ENCODE results near the gene MOB3B. TPM values are rescaled to one million over a fixed set of nuclear protein-coding genes. Genes with fewer than 3 reads are reported as not detected.

MOB3B gene
- polyA plus RNA-seq, 2 of the 4 experiments (the other 2 are of a cell fraction) = 6.0 to 6.4 TPM

- ATAC-seq (no peak), DNase-seq (ENCODE audit: low read depth in 1 of 2, low spot score in 1 of 2) (no peak), FAIRE-seq (no peak)
- Histone ChIP-seq H3K4me2 (no peak overlapping the region), H3K9me3 (no peaks in the 10 kb centered on the region), H3K4me1 (0 out of 3 replicates have a peak, but pooled peaks cover 5% of the 10 kb centered on the region), H3K4me3 (no peak overlapping the region), H3K27ac (no peak overlapping the region)
- no peak for TF ChIP-seq HDAC2 (IDR thresholded peaks at IDR 0.05)
- WGBS (ENCODE audit: missing lambda C conversion rate) = 53% methylated on average over 1 of the region's 1 CpG
- ChIA-PET POLR2A (no interaction called here), CTCF (interaction anchor here (1.6 kb wide), 1 partner anchor 29 kb away, joined by 6 read pairs; no protein-coding TSS in a partner anchor)
These were observed 225.1 kb downstream of the MOB3B start for GRCh38 chr9:27304521-27304920.

GRCh38 chr9:27303219-27303618 is 226.4 kb downstream of the MOB3B start:
- TF ChIP-seq ESRRA (IDR thresholded peaks at IDR 0.05; ENCODE audit: borderline replicate concordance, low read length) (no peak), HES2 (IDR thresholded peaks at IDR 0.05) (no peak), CHD2 (IDR thresholded peaks at IDR 0.05; ENCODE audit: low read length, partially characterized antibody) (no peak), CTCF (IDR thresholded peaks at IDR 0.05) (no peak), POLR2AphosphoS2 (conservative IDR thresholded peaks at IDR 0.05; ENCODE audit: low read length) (no peak), MYC (IDR thresholded peaks at IDR 0.05; ENCODE audit: borderline replicate concordance, low read length) (no peak)
- ChIA-PET CTCF (interaction anchor here (1.1 kb wide), 1 partner anchor 245 kb away, joined by 3 read pairs; no protein-coding TSS in a partner anchor), POLR2A (no interaction called here)
- ATAC-seq (peak; percentile 54 to 68; a peak in 4 of 6 replicates), FAIRE-seq (no peak), DNase-seq (ENCODE audit: low read depth in 1 of 2, low spot score in 1 of 2) (peak; percentile 5 to 24)
- Histone ChIP-seq H3K4me2 (0 out of 3 replicates have a peak overlapping the region, but pooled peaks have one; percentile 28), H3K4me3 (no peak overlapping the region), H3K9me3 (no peaks in the 10 kb centered on the region), H3K27ac (no peak overlapping the region), H3K4me1 (0 out of 3 replicates have a peak, but pooled peaks cover 5% of the 10 kb centered on the region)
- 25% methylated on average over 6 of the region's 6 CpGs for WGBS (ENCODE audit: missing lambda C conversion rate)

- TF ChIP-seq ATOH8 (CRISPR knock-in tag; IDR thresholded peaks at IDR 0.05; ENCODE audit: low read depth) = no peak
- POLR2A ChIA-PET = no interaction called here
- CTCF ChIA-PET = no interaction called here
- H3K4me2 ChIP-seq = no peak within 1 kb of the TSS
- FAIRE-seq (no peak), ATAC-seq (no peak), DNase-seq (ENCODE audit: low read depth in 1 of 2, low spot score in 1 of 2) (no peak)
- no peak within 1 kb of the TSS for H3K27ac ChIP-seq
- H3K4me3 ChIP-seq = no peak within 1 kb of the TSS
- WGBS (ENCODE audit: missing lambda C conversion rate) = 41% methylated on average over 7 of the region's 7 CpGs
- H3K9me3 ChIP-seq = no peaks in the 10 kb centered on the region
- H3K4me1 ChIP-seq = no peaks in the 10 kb centered on the region
These were observed 232.6 kb downstream of the MOB3B start, which contains the start of gene EQTN for GRCh38 chr9:27297050-27297449. EQTN (minus strand) TSS chr9:27297150; CDS start chr9:27297055, 95 bp downstream.

GRCh38 chr9:27293996-27294395 is 235.6 kb downstream of the MOB3B start:
- H3K27ac ChIP-seq = no peak overlapping the region
- H3K9me3 ChIP-seq = no peaks in the 10 kb centered on the region
- TF ChIP-seq HOXB13 (CRISPR knock-in tag; IDR thresholded peaks at IDR 0.05; ENCODE audit: low read depth) (no peak), EP300 (IDR thresholded peaks at IDR 0.05) (no peak), TP53 (CRISPR knock-in tag; IDR thresholded peaks at IDR 0.05) (no peak), ATOH8 (CRISPR knock-in tag; IDR thresholded peaks at IDR 0.05; ENCODE audit: low read depth) (no peak), JUN (IDR thresholded peaks at IDR 0.05) (no peak), MAX (IDR thresholded peaks at IDR 0.05) (no peak)
- ChIA-PET POLR2A (no interaction called here), CTCF (interaction anchor here (0.6 to 1.8 kb wide), 5 partner anchors 13 to 255 kb away, joined by 3 to 4 read pairs (median 3); no protein-coding TSS in a partner anchor)
- H3K4me3 ChIP-seq = no peak overlapping the region
- ATAC-seq (no peak), FAIRE-seq (peak; percentile 51), DNase-seq (ENCODE audit: low read depth in 1 of 2, low spot score in 1 of 2) (no peak)
- H3K4me1 ChIP-seq = no peaks in the 10 kb centered on the region
- H3K4me2 ChIP-seq = no peak overlapping the region
- 19% methylated on average over 2 of the region's 2 CpGs for WGBS (ENCODE audit: missing lambda C conversion rate)
